ENCODE data around the gene GFI1B.

DNA sequence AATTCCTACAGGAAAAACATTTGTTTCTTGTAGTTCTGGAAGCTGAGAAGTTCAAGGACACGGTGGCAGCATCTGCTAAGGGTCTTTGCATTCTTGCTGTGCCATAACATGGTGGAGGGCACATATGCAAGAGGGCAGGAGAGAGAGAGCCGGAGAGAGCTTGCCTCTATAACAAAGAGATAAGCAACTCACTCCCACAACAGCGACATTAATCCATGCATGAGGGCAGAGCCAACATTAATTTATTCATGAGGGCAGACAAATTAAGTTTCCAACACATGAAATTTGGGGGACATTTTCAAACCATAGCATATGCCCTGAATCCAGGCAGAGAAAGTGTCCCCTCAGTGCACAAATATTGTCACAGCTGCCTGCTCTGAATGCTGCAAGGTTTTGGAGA lies 47.9 kb downstream of the GFI1B start:
- TF ChIP-seq, protein P1, sequence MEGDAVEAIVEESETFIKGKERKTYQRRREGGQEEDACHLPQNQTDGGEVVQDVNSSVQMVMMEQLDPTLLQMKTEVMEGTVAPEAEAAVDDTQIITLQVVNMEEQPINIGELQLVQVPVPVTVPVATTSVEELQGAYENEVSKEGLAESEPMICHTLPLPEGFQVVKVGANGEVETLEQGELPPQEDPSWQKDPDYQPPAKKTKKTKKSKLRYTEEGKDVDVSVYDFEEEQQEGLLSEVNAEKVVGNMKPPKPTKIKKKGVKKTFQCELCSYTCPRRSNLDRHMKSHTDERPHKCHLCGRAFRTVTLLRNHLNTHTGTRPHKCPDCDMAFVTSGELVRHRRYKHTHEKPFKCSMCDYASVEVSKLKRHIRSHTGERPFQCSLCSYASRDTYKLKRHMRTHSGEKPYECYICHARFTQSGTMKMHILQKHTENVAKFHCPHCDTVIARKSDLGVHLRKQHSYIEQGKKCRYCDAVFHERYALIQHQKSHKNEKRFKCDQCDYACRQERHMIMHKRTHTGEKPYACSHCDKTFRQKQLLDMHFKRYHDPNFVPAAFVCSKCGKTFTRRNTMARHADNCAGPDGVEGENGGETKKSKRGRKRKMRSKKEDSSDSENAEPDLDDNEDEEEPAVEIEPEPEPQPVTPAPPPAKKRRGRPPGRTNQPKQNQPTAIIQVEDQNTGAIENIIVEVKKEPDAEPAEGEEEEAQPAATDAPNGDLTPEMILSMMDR (IDR thresholded peaks at IDR 0.05 in 2 of 3, conservative IDR thresholded peaks at IDR 0.05 in 1 of 3; ENCODE audit: control insufficient read depth in 2 of 3, extremely low read depth in 1 of 3, insufficient read depth in 1 of 3, low read depth in 3 of 3, low read length in 3 of 3), result no peak
- TF ChIP-seq, protein P2, sequence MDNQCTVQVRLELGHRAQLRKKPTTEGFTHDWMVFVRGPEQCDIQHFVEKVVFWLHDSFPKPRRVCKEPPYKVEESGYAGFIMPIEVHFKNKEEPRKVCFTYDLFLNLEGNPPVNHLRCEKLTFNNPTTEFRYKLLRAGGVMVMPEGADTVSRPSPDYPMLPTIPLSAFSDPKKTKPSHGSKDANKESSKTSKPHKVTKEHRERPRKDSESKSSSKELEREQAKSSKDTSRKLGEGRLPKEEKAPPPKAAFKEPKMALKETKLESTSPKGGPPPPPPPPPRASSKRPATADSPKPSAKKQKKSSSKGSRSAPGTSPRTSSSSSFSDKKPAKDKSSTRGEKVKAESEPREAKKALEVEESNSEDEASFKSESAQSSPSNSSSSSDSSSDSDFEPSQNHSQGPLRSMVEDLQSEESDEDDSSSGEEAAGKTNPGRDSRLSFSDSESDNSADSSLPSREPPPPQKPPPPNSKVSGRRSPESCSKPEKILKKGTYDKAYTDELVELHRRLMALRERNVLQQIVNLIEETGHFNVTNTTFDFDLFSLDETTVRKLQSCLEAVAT (IDR thresholded peaks at IDR 0.05), result no peak
- TF ChIP-seq ZNF274 (IDR thresholded peaks at IDR 0.05; ENCODE audit: insufficient read depth, insufficient read length) (no peak), CREM (IDR thresholded peaks at IDR 0.05; ENCODE audit: low read depth) (no peak), POLR2A (IDR thresholded peaks at IDR 0.05; ENCODE audit: low read depth, low read length) (no peak), DPF2 (IDR thresholded peaks at IDR 0.05) (no peak), SP1 (IDR thresholded peaks at IDR 0.05; ENCODE audit: low read depth, low read length) (no peak), RAD21 (IDR thresholded peaks at IDR 0.05; ENCODE audit: insufficient read depth, low read depth, low read length) (no peak), YY1 (IDR thresholded peaks at IDR 0.05; ENCODE audit: low read depth, low read length) (no peak), MYC (IDR thresholded peaks at IDR 0.05; ENCODE audit: insufficient read depth, insufficient read length, insufficient replicate concordance, low read length, severe bottlenecking) (no peak)
- TF ChIP-seq, protein P3, sequence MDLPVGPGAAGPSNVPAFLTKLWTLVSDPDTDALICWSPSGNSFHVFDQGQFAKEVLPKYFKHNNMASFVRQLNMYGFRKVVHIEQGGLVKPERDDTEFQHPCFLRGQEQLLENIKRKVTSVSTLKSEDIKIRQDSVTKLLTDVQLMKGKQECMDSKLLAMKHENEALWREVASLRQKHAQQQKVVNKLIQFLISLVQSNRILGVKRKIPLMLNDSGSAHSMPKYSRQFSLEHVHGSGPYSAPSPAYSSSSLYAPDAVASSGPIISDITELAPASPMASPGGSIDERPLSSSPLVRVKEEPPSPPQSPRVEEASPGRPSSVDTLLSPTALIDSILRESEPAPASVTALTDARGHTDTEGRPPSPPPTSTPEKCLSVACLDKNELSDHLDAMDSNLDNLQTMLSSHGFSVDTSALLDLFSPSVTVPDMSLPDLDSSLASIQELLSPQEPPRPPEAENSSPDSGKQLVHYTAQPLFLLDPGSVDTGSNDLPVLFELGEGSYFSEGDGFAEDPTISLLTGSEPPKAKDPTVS (IDR thresholded peaks at IDR 0.05; ENCODE audit: low read depth, low read length), result no peak

Data from GM12878 (cell line).